Glomerular visceral epithelial cell (primary cell): Measurements from ENCODE around the gene BCL2.
"Not testable (repeated sequence)": the region's sequence is repeated elsewhere in the genome, so short reads cannot be mapped to it uniquely, and the experiment has no call there.

ENCODE experiments used
- DNase-seq: peaks from one replicate; pipeline ENCODE4 v3.0.0-alpha.2; 2016; ENCODE audit errors: extremely low spot score

BCL2 gene

GRCh38 chr18:63198868-63199742 lies 120.5 kb downstream of the BCL2 start:
- no peak for DNase-seq

DNA sequence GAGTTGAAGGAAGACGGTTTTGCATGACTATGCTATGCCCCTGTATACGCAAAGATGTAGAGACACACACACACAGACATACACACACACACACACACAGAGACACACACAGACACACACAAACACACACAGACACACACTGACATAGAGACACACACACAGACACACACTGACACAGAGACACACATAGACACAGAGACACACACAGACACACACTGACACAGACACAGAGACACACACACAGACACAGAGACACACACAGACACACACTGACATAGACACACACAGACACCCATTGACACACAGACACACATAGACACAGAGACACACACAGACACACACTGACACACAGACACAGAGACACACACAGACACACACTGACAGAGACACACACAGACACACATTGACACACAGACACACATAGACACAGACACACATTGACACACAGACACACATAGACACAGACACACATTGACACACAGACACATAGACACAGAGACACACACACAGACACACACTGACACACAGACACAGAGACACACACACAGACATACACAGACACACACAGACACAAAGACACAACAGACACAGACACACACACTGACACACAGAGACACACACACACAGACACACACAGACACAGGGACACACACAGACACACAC lies 121.3 kb downstream of the BCL2 start:
- DNase-seq, result no peak

- DNase-seq, result no peak
Measured at GRCh38 chr18:63197246-63197869, 122.2 kb downstream of the BCL2 start.

GRCh38 chr18:63195326-63196159 lies 124.0 kb downstream of the BCL2 start:
- DNase-seq, result no peak

GRCh38 chr18:63192885-63193349 lies 126.7 kb downstream of the BCL2 start:
- DNase-seq, result no peak

DNA sequence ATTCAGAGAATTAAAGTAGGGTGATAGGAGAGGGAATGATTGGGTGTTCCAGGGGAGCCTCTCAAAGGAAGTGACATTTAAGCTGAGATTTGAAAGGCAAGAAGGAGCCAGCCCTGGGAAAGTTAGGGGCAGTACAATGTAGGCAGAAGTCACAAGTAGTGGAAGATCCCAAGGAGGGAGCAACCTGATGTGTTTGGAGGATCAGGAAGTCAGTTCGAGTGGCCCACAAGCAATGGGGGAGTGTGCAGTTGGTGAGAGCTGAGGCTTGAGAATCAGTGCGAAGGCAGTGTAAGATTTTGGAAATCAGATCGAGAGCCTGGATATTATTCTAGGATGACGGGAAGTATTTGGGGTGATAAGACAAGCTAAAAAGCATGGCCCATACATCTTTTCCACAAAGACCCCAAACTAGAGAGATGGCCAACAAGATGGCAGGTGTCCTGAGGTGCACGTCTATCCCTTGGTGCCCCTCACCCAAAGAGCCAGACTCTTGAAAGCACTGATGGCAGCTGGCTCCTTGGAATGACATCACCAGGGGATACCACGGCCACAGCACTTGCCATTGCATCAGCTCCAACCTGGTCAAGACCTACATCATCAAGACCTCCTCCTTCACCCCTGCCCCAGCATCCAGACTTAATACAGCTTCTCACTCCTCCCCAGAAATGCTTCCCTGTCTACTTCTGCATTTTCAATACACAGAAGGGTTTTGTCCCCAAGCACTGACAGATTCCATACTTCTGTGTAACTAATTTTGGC lies 127.3 kb downstream of the BCL2 start:
- DNase-seq, result no peak

DNA sequence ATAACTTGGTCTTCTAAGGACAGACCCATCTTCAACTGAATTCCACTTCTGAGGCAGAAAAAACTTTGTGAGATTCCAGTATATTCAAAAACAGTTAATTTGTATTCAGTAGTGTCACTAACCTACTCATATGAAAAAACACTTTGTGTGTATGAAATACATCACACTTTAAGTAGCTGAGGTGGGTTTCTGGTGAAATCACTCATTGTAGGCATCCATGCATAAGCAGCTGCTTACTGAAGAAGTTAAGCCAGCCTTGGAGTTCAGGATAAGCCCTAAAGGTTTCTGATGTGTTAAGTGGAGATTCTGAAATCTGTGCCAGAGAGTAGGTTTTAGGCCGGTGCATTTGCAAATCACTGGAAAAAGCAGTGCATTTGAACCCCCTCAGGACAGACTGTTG lies 128.2 kb downstream of the BCL2 start:
- no peak for DNase-seq

- DNase-seq, result not testable (repeated sequence)
Measured at GRCh38 chr18:63190838-63191237, 128.7 kb downstream of the BCL2 start.

DNA sequence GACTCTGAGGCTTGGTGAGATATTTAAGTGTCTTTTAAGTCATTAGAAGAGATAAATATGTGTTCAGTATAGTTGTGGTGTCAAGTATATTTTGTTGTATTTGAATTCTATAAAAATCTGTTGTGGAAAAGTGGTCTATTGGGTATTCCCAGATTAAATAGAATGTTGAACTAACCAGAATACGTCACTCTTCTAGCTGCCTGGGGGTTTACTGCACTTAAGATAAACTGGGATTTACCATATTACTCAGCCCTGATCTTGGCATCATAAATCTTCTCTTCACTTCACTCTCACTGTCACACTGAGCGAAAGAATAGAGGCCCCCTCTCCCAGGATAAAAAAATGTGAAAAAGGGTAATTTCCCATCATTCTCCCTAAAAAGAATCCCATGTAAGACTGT lies 129.8 kb downstream of the BCL2 start:
- no peak for DNase-seq

DNA sequence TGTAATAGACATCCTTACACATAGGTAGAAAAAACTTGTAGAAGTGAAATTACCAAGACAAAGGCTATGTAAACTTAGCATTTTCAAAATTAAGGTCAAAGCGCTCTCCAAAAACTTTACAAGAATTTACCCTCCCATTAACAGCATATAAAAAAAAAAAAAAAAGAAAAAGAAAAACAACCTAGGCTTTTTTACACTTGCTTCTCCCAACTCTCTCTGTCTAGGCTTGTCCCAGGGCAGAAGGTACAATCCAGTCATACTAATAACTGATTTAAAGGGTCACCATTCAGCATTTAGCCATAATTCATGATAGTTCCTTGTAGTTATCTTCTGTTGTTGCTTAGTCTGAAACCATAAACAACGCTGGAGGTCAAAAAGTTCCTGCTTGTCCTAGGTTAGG lies 130.5 kb downstream of the BCL2 start:
- DNase-seq, result no peak

DNA sequence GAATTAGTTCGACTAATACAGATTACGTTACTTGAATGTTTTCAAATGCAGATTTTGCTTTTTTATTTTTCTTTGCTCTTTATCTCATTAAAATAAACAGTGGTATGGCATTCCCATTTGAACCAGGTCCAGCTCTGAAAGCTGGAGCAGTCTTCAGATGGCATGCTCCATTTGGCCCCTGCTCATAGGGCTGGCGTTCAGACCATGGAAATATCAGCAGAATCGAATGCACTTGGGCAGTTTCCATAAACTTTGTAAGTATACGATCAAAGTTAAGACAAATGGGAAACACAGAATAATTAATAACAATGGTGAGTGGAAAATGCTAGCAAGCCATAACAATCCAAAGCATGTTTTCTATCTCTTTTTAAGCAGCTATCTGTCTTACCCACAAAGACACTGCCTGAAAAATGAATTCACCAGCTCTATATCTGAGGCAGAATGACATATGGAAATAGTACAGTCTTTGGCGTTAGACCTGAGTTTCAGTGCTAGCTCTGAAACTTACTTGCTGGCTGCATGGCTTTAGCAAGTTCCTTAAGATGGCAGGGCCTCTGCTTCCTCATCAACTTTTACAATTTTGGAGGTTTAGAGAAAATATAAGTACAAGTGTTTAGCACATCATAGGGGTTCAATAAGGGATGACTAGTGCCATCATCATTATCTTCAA lies 131.6 kb downstream of the BCL2 start:
- DNase-seq, result no peak

GRCh38 chr18:63187223-63187574 lies 132.4 kb downstream of the BCL2 start:
- DNase-seq, result no peak

DNA sequence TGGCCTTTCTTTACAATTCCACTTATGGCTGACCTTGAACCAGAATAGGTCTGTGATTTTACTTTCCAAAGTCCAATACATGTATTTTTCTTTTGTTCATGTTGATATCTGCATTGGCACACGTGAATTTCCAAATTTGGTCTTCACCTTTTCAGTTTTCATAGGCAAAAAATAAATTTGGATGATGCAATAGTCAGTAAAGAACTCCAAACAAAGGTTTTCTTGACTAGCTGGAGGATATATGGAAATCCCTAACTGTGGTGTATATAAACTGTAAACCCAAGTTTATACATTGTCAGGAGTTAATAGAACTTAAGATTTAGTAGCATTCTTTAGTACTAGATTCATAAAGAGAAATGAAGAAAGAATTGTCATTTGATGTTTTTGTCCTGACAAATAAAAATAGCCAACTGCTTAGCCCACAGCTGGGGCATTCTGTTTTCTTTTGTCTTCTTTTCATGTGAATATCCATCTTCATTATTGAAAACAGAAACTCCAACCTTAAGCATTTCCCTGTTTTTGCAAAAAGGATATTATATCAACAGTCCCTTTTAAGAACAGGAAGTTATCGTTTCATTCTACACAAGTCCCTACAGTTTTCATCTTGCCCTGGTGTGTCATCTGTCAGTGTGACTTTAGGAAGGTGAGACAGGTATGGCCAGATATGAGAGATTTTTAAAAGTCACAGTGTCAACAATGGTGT lies 132.9 kb downstream of the BCL2 start:
- DNase-seq, result no peak

DNA sequence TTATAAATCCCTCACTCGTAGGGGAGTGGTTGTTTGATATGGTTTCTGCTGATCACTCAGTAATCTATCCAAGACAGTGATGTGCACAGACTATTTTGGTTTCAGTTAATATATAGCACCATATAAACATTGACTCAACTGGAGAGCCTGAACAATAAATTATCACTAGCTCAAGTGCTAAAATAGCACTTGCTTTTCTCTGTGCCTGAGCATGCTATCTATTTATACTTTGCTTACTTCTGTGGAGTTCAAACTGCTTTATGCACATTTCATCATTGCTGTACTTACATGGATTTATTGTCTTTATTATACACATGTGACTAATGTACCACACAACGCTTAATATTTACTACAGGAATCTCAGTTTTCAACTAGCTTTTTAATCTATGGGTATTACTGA lies 133.6 kb downstream of the BCL2 start:
- DNase-seq, result no peak

DNA sequence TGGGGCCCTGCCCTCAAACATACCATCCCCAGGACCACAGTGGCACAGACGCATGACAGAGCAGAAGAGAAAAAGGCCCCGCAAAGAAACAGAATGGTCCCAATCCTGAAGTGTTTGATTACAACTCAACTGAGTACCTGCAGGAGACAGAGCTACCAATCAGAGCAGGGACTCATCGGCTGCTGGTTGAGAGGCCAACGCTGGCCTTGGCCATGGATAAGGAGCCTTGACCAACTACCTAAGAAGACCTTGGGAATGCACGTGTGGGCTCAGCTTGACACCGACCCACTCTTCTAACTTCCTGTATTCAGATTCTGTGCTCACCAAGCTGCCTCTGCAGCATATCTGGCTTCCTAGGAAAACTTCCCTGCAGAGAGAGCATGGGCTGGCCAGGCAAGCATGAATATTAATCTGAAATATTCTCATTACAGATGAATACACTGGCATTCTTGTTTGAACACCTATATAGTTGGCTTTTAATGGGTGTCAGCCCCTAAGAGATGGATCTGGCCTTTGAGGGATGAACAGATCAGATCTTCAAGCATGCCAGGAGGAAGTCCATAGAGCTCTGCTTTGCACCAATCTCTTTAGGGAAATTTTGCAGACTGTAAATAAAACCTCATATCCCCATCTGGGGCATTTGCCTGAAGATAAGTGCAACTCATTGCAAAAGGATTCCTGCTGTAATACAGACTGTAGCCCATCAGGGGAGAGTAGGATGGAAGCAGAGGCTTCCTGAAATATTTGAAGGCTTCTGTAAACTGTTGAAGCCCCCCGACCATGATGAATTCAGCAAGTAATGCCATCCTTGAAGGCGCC lies 135.4 kb downstream of the BCL2 start:
- DNase-seq, result no peak

DNA sequence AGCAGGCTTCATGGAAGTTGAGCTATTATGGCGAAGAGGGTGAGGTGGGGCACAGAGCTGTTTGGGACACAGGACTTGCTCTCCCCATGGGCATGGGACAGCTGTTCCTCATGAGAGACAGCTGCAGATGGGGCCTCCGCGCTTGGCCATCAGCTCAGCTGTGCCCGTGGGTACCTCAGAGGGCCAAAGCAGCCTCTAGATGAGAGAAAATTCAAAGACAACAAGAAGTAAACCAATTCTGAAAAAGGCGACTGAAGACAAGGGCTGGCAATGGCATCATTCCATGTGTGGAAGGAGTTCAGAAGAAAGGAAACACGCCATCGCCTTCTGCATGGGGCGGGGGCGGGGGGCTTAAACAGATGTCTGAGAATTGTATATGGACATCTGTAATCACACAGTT lies 136.2 kb downstream of the BCL2 start:
- no peak for DNase-seq

GRCh38 chr18:63182861-63183260 lies 136.7 kb downstream of the BCL2 start:
- no peak for DNase-seq

GRCh38 chr18:63182310-63182772 lies 137.2 kb downstream of the BCL2 start:
- DNase-seq, result no peak

DNA sequence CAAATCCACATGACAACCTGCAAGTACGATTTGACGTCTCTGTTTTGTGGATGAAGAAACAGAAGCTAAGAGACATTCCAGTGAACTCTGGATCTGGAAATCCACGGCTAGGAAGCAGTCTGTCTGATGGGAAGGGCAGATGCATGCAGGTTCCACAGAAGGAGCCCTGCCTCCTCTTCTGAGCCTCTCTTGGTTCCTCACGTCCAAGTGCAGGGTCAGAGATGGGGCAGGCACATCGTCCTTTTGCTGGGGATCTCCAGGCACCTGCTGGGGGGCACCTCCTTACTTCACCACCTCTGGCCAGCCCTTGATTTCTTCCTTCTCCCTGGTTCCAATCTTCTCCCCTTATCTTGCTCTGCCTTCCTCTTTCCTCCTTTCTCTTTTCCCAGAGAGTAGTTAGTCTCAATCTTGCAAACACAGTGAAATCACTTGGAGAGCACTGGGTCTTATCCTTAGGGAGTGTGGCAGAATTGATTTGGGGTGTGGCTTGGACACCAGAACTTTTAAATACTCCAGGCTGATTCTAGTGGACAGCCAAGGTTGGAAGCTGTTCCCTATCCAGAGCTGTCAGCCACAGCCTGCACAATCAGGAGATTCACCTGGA lies 137.8 kb downstream of the BCL2 start:
- no peak for DNase-seq
